Type B pancreatic cell (in vitro differentiated cells): Measurements from ENCODE around the gene PARP16. TPM values are rescaled to one million over a fixed set of nuclear protein-coding genes. Genes with fewer than 3 reads are reported as not detected.

Experiments
- DNase-seq: peaks from one replicate; pipeline ENCODE4 v3.0.0; 2021; ENCODE audit warnings: mixed read lengths; ENCODE audit not compliant: unreplicated experiment; ENCODE audit errors: extremely low spot score
- H3K27ac Mint-ChIP-seq: 2 replicates; pipeline ENCODE4 v1.8.0; 2021; ENCODE audit warnings: mild to moderate bottlenecking, mixed read lengths
- H3K27me3 Mint-ChIP-seq: 2 replicates; pipeline ENCODE4 v1.8.0; 2021; ENCODE audit warnings: mixed read lengths
- H3K36me3 Mint-ChIP-seq: 2 replicates; pipeline ENCODE4 v1.8.0; 2021; ENCODE audit warnings: mixed read lengths
- H3K4me1 Mint-ChIP-seq: one replicate; pipeline ENCODE4 v1.8.0; 2021; ENCODE audit warnings: mixed read lengths; ENCODE audit not compliant: unreplicated experiment
- H3K4me3 Mint-ChIP-seq: 2 replicates; pipeline ENCODE4 v1.8.0; 2021; ENCODE audit warnings: mild to moderate bottlenecking, mixed read lengths
- H3K9me3 Mint-ChIP-seq: 2 replicates; pipeline ENCODE4 v1.8.0; 2021; ENCODE audit warnings: mixed read lengths
- CTCF ChIP-seq: fragments of 200-600 bp; sonication (generic); conservative IDR thresholded peaks from 2 replicates; pipeline ENCODE4 v1.5.0; 2021; ENCODE audit warnings: antibody characterized with exemption, mild to moderate bottlenecking
- total RNA-seq: library from RNA; stranded (reverse); gene quantifications from 2 replicates; pipeline ENCODE4 v1.2.1, GENCODE V29; 2021; ENCODE audit warnings: low replicate concordance

Gene PARP16
- total RNA-seq, 1 donor from 2014 or later = 12.7 TPM

DNA sequence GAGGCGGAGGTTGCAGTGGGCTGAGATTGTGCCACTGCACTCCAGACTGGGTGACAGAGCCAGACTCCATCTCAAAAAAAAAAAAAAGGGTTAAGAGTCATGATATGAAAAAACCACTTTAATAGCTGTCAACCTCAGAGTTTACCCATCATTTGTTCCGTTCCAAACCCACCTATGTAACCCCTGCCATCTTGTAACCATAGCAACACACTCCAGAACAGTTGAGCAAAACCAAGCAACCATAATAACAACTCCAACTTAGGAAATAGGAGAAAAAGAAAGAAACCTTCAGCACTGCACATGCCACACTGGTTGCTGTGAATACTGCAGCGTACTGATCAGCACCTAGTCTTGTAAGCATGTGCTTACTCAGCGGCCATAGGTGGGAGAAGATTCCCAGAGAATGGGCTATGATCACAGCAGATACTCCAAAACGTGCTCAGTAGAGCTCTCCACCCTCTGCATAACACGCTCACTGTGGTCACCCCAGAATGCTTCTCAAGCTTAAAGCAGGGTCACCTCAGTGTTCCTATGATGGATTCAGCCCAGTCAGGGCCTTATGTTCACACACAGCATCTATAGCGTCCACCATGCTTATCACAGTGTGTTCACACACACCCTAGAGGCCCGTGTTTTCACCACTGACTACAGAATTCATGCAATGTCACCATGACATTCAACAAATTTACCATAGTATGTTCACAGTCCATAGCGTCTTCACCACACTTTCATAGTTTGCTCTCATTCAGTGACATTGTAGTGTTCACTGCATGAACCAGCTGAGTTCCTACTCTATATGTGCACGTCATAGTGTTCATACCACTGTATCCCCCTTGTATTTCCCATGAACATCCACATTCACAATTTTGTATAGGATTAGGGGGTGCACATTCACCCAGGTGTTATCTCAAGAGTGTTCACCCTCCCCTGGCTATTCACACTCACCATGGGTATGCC is 68.9 kb downstream of the PARP16 start:
- Mint-ChIP-seq H3K27me3 (no peaks in the 10 kb centered on the region), H3K27ac (no peak overlapping the region), H3K36me3 (no peaks in the 10 kb centered on the region), H3K4me3 (no peak overlapping the region), H3K9me3 (no peaks in the 10 kb centered on the region), H3K4me1 (no peaks in the 10 kb centered on the region)
- no peak for DNase-seq
- TF ChIP-seq CTCF = no peak

DNA sequence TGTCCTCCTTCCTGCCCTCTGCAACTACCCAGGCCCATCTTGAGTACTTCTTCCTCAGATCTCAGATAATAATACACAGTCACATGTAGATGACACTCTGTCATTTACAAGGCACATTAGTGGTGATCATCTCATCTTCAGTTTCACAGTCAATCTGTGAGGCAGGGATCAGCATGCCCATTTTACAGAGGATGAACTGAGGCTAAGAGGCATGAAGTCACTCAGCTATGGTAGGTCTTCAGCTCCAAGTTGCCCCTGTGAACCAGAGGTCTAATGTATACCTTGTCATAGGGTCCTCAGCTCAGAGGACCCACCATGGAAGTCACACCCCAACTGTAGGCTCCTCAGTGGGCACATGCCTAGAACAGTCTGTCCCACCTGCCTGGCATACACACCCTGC is 71.2 kb downstream of the PARP16 start:
- no peak for TF ChIP-seq CTCF
- H3K4me1 Mint-ChIP-seq = peaks cover 16% of the 10 kb centered on the region
- no peak overlapping the region for H3K4me3 Mint-ChIP-seq

GRCh38 chr15:65214010-65214409 is 72.7 kb downstream of the PARP16 start:
- Mint-ChIP-seq H3K9me3 (no peaks in the 10 kb centered on the region), H3K4me1 (peaks cover 31% of the 10 kb centered on the region), H3K36me3 (no peaks in the 10 kb centered on the region), H3K27ac (no peak overlapping the region), H3K27me3 (no peaks in the 10 kb centered on the region), H3K4me3 (no peak overlapping the region)
- DNase-seq = no peak
- no peak for TF ChIP-seq CTCF

More for the DNA sequence above, 71.2 kb downstream of the PARP16 start:
- DNase-seq = no peak
- H3K36me3 Mint-ChIP-seq = no peaks in the 10 kb centered on the region
- H3K9me3 Mint-ChIP-seq = no peaks in the 10 kb centered on the region
- peak overlapping the region; percentile 14 for H3K27ac Mint-ChIP-seq
- H3K27me3 Mint-ChIP-seq = no peaks in the 10 kb centered on the region

DNA sequence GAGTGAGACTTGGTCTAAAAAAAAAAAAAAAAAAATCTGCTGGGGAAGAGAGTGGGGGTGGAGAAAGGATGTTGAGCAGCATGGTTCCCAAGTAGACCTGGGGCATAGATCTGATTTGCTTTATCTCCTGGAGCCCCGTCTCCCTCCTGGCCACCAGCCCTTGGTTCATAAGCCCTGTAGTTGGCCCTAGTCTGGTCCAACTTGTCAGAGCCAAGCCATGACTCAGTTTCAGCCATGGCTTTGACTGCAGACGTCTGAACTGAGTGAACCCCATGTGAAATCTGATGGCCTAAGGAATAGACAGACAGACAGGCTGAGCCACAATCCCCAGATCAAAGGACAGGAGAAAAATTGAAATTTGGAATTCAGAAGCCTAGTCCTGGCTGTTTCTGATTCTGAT is 73.4 kb downstream of the PARP16 start:
- DNase-seq = no peak
- H3K4me3 Mint-ChIP-seq = no peak overlapping the region
- H3K9me3 Mint-ChIP-seq = no peaks in the 10 kb centered on the region
- no peaks in the 10 kb centered on the region for H3K36me3 Mint-ChIP-seq
- H3K27ac Mint-ChIP-seq = no peak overlapping the region
- H3K27me3 Mint-ChIP-seq = no peaks in the 10 kb centered on the region
- TF ChIP-seq CTCF = no peak
- peaks cover 36% of the 10 kb centered on the region for H3K4me1 Mint-ChIP-seq

GRCh38 chr15:65212097-65212496 is 74.6 kb downstream of the PARP16 start:
- no peak for DNase-seq
- Mint-ChIP-seq H3K9me3 (no peaks in the 10 kb centered on the region), H3K36me3 (no peaks in the 10 kb centered on the region), H3K4me3 (no peak overlapping the region), H3K27me3 (no peaks in the 10 kb centered on the region), H3K4me1 (peaks cover 38% of the 10 kb centered on the region), H3K27ac (no peak overlapping the region)
- TF ChIP-seq CTCF = peak; percentile 67
